Measurements from ENCODE around the gene ADGRF1.

DNA sequence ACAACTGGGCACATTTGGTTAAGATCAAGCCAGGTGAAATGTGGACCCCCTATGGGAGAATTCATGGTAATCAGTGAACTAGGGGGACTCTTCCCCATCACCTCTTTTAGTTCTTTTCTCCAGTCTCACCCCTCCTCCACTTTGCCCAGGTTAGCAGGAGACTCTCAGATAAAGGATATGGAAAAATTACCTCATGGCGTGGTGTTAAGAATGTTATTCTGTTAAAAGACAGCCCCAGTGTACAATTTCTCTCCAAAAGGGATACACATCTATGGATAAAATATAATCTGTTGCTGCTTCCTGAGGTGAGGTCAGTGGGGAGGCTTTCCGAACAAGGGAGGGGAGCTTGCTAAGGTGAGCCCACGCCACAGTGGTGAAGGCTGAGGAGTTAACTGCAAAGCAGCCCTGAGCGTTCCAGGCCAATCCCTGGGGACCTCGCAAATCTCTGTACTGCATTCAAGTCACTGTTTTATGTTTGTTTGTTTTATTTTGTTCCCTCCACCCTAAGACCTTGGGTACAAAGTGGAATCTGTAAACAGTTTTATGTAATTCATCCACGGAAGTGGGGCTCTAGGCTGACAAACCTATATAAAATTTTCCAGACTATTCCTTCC, 52.0 kb downstream of the ADGRF1 start:
- no peak for TF ChIP-seq CTCF (IDR thresholded peaks at IDR 0.05)
- no peak for TF ChIP-seq POLR2A (IDR thresholded peaks at IDR 0.05)
